GM12878 (cell line): ENCODE results near the gene SLC12A4.

Source experiments
- EZH2 ChIP-seq: IDR thresholded peaks from 2 replicates; pipeline ENCODE4 v1.6.1; 2012; ENCODE audit warnings: low read depth, mild to moderate bottlenecking, control low read depth, inconsistent platforms, low read length, borderline replicate concordance; ENCODE audit not compliant: control insufficient read depth
- MTA3 ChIP-seq: IDR thresholded peaks from 2 replicates; pipeline ENCODE4 v1.6.1; 2012; ENCODE audit warnings: low read length, inconsistent platforms, borderline replicate concordance
- NFXL1 ChIP-seq: fragments of 450-650 bp; IDR thresholded peaks from 2 replicates; pipeline ENCODE4 v1.6.1; 2017; ENCODE audit warnings: antibody characterized with exemption, mild to moderate bottlenecking, borderline replicate concordance
- SIN3A ChIP-seq: IDR thresholded peaks from 2 replicates; pipeline ENCODE4 v1.6.1; 2012; ENCODE audit warnings: low read depth, low read length, improper control_type of control experiment
- TCF7 ChIP-seq: IDR thresholded peaks from 2 replicates; pipeline ENCODE4 v1.6.1; 2014; ENCODE audit warnings: antibody characterized with exemption, borderline replicate concordance
- TF ChIP-seq, protein P1 (sequence below), 3 experiments: IDR thresholded peaks in 2 of 3; conservative IDR thresholded peaks in 1 of 3; 2 replicates each; pipeline ENCODE4 v1.5.1; 2011; ENCODE audit warnings: low read depth in 3 of 3, low read length in 3 of 3, mild to moderate bottlenecking in 3 of 3, control low read depth in 2 of 3, moderate library complexity in 2 of 3, inconsistent platforms in 1 of 3, mixed read lengths in 1 of 3; ENCODE audit not compliant: control insufficient read depth in 2 of 3, insufficient read depth in 1 of 3; ENCODE audit errors: extremely low read depth in 1 of 3

DNA sequence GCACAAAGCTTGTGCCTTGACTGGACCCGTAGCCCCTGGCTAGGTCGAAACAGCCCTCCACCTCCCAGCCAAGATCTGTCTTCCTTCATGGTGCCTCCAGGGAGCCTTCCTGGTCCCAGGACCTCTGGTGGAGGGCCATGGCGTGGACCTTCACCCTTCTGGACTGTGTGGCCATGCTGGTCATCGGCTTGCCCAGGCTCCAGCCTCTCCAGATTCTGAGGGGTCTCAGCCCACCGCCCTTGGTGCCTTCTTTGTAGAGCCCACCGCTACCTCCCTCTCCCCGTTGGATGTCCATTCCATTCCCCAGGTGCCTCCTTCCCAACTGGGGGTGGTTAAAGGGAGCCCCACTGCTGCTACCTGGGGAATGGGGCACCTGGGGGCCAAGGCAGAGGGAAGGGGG is 40.3 kb downstream of the SLC12A4 start:
- TF ChIP-seq SIN3A (no peak), EZH2 (no peak), TCF7 (no peak), MTA3 (no peak), NFXL1 (no peak)
- TF ChIP-seq, protein P1, sequence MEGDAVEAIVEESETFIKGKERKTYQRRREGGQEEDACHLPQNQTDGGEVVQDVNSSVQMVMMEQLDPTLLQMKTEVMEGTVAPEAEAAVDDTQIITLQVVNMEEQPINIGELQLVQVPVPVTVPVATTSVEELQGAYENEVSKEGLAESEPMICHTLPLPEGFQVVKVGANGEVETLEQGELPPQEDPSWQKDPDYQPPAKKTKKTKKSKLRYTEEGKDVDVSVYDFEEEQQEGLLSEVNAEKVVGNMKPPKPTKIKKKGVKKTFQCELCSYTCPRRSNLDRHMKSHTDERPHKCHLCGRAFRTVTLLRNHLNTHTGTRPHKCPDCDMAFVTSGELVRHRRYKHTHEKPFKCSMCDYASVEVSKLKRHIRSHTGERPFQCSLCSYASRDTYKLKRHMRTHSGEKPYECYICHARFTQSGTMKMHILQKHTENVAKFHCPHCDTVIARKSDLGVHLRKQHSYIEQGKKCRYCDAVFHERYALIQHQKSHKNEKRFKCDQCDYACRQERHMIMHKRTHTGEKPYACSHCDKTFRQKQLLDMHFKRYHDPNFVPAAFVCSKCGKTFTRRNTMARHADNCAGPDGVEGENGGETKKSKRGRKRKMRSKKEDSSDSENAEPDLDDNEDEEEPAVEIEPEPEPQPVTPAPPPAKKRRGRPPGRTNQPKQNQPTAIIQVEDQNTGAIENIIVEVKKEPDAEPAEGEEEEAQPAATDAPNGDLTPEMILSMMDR (IDR thresholded peaks at IDR 0.05 in 2 of 3, conservative IDR thresholded peaks at IDR 0.05 in 1 of 3; ENCODE audit: control insufficient read depth in 2 of 3, extremely low read depth in 1 of 3, insufficient read depth in 1 of 3, low read depth in 3 of 3, low read length in 3 of 3), result no peak
